OCI-LY7 (cell line): Measurements from ENCODE around the gene KRTAP10-9. TPM values are rescaled to one million over a fixed set of nuclear protein-coding genes. Genes with fewer than 3 reads are reported as not detected.

Source experiments
- BruUV-seq: library from RNA; stranded (reverse); fragments of 400-500 nt; replicated peaks from 2 replicates; lab custom pipeline; 2021; lab: Mats Ljungman, UMichigan
- CTCF ChIA-PET: fragments of 300-600 bp; sonication (Branson Sonifier 250); formaldehyde crosslinking; loops from one replicate; lab custom pipeline; 2022; ENCODE audit warnings: antibody characterized with exemption; ENCODE audit not compliant: unreplicated experiment; lab: Charles Lee
- POLR2A ChIA-PET: fragments of 300-600 bp; sonication (Branson Sonifier 250); formaldehyde crosslinking; loops from one replicate; lab custom pipeline; 2022; ENCODE audit warnings: antibody characterized with exemption; lab: Charles Lee
- DNase-seq: peaks from one replicate; pipeline ENCODE4 v3.0.0-alpha.2; 2015; ENCODE audit warnings: low spot score
- H2AFZ ChIP-seq: fragments of 200-600 bp; sonication (generic), shearing (Covaris generic); 2 replicates; pipeline ENCODE4 v1.6.1; 2014; ENCODE audit warnings: mild to moderate bottlenecking, antibody characterized with exemption, low read length, moderate library complexity
- H3K27ac ChIP-seq: fragments of 200-600 bp; sonication (generic); 2 replicates; pipeline ENCODE4 v1.5.1; 2014; ENCODE audit warnings: mixed run types, low read depth, mild to moderate bottlenecking, moderate library complexity, low read length, inconsistent platforms; ENCODE audit not compliant: poor library complexity, severe bottlenecking
- H3K36me3 ChIP-seq: fragments of 200-600 bp; sonication (generic); 2 replicates; pipeline ENCODE4 v1.6.1; 2014; ENCODE audit warnings: mild to moderate bottlenecking, antibody characterized with exemption, low read length, moderate library complexity, mixed read lengths; ENCODE audit not compliant: insufficient read depth
- H3K4me1 ChIP-seq: fragments of 200-600 bp; sonication (generic); 2 replicates; pipeline ENCODE4 v1.5.1; 2014; ENCODE audit warnings: mild to moderate bottlenecking, low read length; ENCODE audit not compliant: insufficient read depth, poor library complexity, severe bottlenecking
- H3K4me2 ChIP-seq: fragments of 200-600 bp; sonication (generic); 2 replicates; pipeline ENCODE4 v1.6.1; 2014; ENCODE audit warnings: mild to moderate bottlenecking, low read length
- H3K4me3 ChIP-seq: fragments of 200-600 bp; sonication (generic); 2 replicates; pipeline ENCODE4 v1.5.1; 2014; ENCODE audit warnings: mild to moderate bottlenecking, low read depth, low read length; ENCODE audit not compliant: poor library complexity, severe bottlenecking
- H3K79me2 ChIP-seq: fragments of 200-600 bp; sonication (generic); 2 replicates; pipeline ENCODE4 v1.6.1; 2016; ENCODE audit warnings: low read depth, mild to moderate bottlenecking, low read length, moderate library complexity, mixed read lengths; ENCODE audit not compliant: insufficient read depth
- H3K9me2 ChIP-seq: fragments of 200-600 bp; sonication (generic); 2 replicates; pipeline ENCODE4 v1.6.1; 2016; ENCODE audit warnings: mild to moderate bottlenecking, low read length, mixed read lengths; ENCODE audit not compliant: insufficient read depth
- H3K9me3 ChIP-seq: fragments of 200-600 bp; sonication (generic); 2 replicates; pipeline ENCODE4 v1.6.1; 2014; ENCODE audit warnings: mild to moderate bottlenecking, mixed run types, low read length, mixed read lengths
- H4K20me1 ChIP-seq: fragments of 200-600 bp; sonication (generic); 2 replicates; pipeline ENCODE4 v1.6.1; 2014; ENCODE audit warnings: mild to moderate bottlenecking, antibody characterized with exemption, low read length, moderate library complexity, mixed read lengths; ENCODE audit not compliant: insufficient read depth
- CTCF ChIP-seq: fragments of 200-600 bp; sonication (generic); conservative IDR thresholded peaks from 2 replicates; pipeline ENCODE4 v1.5.1; 2014; ENCODE audit warnings: mild to moderate bottlenecking, antibody characterized with exemption, low read length, moderate library complexity, mixed read lengths
- EZH2phosphoT487 ChIP-seq: fragments of 200-600 bp; sonication (generic); IDR thresholded peaks from 2 replicates; pipeline ENCODE4 v1.6.1; 2018; ENCODE audit warnings: low read depth, borderline replicate concordance, mild to moderate bottlenecking, mixed run types, antibody characterized with exemption, low read length, moderate library complexity, mixed read lengths
- intact Hi-C: fragments of 100-400 bp; cut with micrococcal nuclease; formaldehyde crosslinking; loops from one replicate; pipeline ENCODE4 v1.10.0; 2022; ENCODE audit not compliant: unreplicated experiment
- total RNA-seq, 2 experiments: library from RNA; depleted of rRNA in 1 of 2; stranded (reverse); fragments of >200 nt in 1 of 2; shearing (Covaris generic) in 1 of 2; gene quantifications; 2 replicates each; pipeline ENCODE4 v1.2.3, GENCODE V29; 2014 to 2022

KRTAP10-9 gene
- total RNA-seq, 2 experiments from 2014 or later: not detected

- H3K79me2 ChIP-seq: no peaks in the 10 kb centered on the region
- ChIA-PET CTCF (no interaction called here), POLR2A (interaction anchor here (0.7 kb wide), 2 partner anchors 17 to 107 kb away, joined by 3 to 8 read pairs; no protein-coding TSS in a partner anchor)
Measured at GRCh38 chr21:44594406-44594916, 32.4 kb upstream of the KRTAP10-9 start.

GRCh38 chr21:44595524-44595923 lies 31.4 kb upstream of the KRTAP10-9 start:
- H3K4me3 ChIP-seq: no peak overlapping the region
- DNase-seq: no peak
- no peaks in the 10 kb centered on the region for H3K4me1 ChIP-seq
- H3K79me2 ChIP-seq: no peaks in the 10 kb centered on the region
- ChIA-PET POLR2A (no interaction called here), CTCF (no interaction called here)
- no peaks in the 10 kb centered on the region for H4K20me1 ChIP-seq
- H3K36me3 ChIP-seq: no peaks in the 10 kb centered on the region
- H3K9me3 ChIP-seq: no peaks in the 10 kb centered on the region
- TF ChIP-seq EZH2phosphoT487: no peak
- TF ChIP-seq CTCF: no peak
- BruUV-seq: no TSS peak
- no peak overlapping the region for H2AFZ ChIP-seq
- intact Hi-C loops: no loop called here
- H3K4me2 ChIP-seq: no peak overlapping the region
- H3K27ac ChIP-seq: no peak overlapping the region
- no peaks in the 10 kb centered on the region for H3K9me2 ChIP-seq

More at GRCh38 chr21:44594406-44594916, 32.4 kb upstream of the KRTAP10-9 start:
- Histone ChIP-seq H3K4me2 (no peak overlapping the region), H3K9me2 (no peaks in the 10 kb centered on the region), H3K4me1 (no peaks in the 10 kb centered on the region), H2AFZ (no peak overlapping the region), H3K9me3 (no peaks in the 10 kb centered on the region), H3K4me3 (no peak overlapping the region), H3K27ac (no peak overlapping the region), H4K20me1 (no peaks in the 10 kb centered on the region), H3K36me3 (no peaks in the 10 kb centered on the region)
- TF ChIP-seq EZH2phosphoT487 (no peak), CTCF (no peak)
- intact Hi-C loops: no loop called here
- no TSS peak for BruUV-seq
- no peak for DNase-seq

GRCh38 chr21:44596068-44596725 lies 30.7 kb upstream of the KRTAP10-9 start:
- CTCF ChIA-PET: no interaction called here
- Histone ChIP-seq H3K27ac (no peak overlapping the region), H2AFZ (no peak overlapping the region), H3K79me2 (no peaks in the 10 kb centered on the region), H3K36me3 (no peaks in the 10 kb centered on the region), H3K4me3 (no peak overlapping the region), H4K20me1 (no peaks in the 10 kb centered on the region), H3K4me2 (no peak overlapping the region), H3K9me2 (no peaks in the 10 kb centered on the region), H3K4me1 (no peaks in the 10 kb centered on the region), H3K9me3 (no peaks in the 10 kb centered on the region)
- no peak for DNase-seq
- BruUV-seq: no TSS peak
- POLR2A ChIA-PET: no interaction called here
- TF ChIP-seq CTCF (no peak), EZH2phosphoT487 (no peak)
- intact Hi-C loops: no loop called here
